ENCODE measurements around the gene SCT.
A peak's percentile ranks its signal among the peaks of the same experiment; 100 is the strongest.
"Not testable (repeated sequence)": the region's sequence is repeated elsewhere in the genome, so short reads cannot be mapped to it uniquely, and the experiment has no call there.

The SCT gene, protein sequence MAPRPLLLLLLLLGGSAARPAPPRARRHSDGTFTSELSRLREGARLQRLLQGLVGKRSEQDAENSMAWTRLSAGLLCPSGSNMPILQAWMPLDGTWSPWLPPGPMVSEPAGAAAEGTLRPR

GRCh38 chr11:626475-627307 is at the start of gene SCT:
Gene SCT (minus strand): TSS chr11:627181. CDS start chr11:627143, 38 bp downstream.
- DNase-seq = no peak

DNA sequence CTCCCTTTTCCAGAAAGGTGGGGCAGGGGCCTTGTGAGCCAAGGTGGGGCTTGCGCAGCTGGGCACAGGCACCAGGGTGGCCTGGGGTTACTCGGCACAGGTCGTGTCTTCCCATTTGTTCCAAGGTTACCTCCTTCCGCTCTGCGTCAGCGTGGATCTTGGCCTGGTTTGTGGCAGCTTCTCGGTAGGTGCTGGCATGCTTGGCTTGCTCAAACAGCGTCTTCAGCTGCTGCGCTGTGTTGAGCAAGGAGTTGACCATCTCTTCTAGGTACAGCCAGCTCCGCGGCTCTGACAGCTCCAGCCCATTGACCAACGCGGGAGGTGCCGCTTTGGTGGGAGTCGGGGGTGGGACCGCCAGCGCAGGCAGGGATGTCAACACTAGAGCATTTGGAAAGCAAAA is 47.4 kb upstream of the SCT start:
- no peak for DNase-seq

DNA sequence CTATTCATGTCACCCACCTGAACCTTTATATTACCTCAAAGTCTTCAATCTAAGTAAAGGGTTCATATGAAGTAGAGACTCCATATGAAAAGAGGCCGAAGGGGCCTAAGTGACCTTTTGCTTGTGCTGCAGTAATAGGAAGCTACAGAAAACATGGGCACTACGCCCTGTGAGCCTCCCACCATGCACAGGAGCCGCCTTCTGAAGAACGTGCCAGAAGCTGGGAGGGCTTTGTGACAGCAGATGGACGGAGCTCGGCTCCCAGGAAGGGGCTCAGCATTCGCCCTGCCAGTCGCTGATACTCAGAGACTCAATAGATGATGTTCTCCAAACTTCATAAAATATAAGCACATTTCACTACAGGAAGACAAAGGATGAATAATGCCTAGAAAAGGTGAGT is 46.9 kb upstream of the SCT start:
- DNase-seq = no peak

DNA sequence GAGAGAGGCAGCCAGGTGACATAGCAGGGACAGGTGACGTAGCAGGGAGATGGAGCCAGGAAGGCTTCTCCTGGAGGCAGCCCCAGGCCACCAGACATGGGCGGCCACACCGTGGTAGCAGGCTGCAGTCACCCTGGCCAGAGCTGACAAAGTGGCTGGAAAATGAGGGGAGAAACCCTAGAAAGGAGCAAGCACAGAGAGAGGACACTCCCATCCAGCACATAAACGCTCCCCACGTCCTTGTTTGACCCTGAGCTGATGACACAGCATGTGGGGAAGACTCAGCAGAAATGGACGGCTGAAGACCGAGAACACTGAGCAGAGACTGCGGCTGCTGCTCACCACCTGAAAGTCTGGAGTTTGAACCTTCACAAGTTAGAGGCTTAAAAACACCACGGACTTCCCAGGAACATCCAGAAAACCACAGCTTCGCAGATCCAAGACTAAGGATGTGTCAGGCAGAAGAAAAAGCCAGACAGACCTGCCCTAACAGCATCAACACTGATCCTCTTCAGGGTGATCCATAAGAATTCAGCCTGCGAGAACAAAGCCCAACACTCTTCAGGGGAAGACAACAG is 38.8 kb upstream of the SCT start:
- no peak for DNase-seq

GRCh38 chr11:665062-665703 is 38.2 kb upstream of the SCT start:
- no peak for DNase-seq

- peak; percentile 11 for DNase-seq
These were observed 35.8 kb upstream of the SCT start for GRCh38 chr11:662689-663274.

DNA sequence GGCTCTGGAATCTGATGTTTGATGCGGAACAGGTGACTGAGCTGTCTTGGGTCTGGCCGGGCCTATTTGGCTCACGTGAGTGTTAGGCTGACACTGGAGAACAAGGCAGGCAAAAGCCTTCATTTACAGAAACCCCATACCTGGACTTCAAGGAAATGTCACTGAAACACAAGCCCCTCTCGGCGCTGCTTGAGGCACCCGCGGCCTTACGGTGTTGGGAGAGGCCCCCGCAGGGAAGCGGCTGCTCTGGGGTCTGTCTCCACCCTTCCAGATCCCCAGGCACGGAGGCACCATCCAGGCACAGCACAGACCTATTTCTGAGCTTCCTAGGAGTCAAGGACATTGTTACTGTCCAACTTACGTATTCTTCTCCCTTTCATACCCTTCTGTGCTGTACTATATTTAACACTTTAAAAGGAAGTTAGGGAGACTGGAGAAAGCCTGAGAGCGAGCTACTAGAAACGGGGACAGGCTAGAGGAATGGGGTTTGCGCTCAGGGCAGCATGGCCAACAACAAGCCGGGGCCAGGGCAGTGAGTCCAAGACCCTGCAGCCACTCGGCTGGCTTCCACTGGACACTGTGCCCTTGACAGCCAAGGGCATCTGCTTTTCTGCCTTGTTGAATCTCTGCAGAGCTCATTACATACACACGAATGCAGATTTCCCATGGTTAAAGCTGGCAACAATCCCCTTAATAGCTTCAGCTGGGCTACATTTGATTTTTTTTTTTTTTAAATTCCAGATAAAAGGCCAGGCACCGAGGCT is 33.9 kb upstream of the SCT start:
- no peak for DNase-seq

DNA sequence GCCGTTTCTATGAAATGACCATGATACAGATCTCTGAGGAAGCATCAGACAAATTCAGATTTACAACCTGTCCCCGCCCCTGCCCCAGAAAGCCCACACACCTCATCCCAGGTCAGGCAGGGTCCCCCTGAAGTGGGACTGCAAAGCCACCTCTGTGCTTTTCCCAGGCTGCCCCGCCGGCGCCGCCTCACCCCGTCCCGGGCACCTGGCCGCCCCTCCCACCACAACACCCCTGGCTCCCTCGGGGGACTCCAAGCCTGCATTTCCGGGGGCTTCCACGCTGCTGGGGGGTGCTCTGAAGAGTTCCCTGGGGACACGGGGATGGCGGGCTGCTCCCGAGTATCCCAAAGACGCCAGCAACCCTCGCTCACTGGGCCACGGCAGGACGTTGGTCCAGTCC is 33.3 kb upstream of the SCT start:
- no peak for DNase-seq

GRCh38 chr11:659532-660085 is 32.6 kb upstream of the SCT start:
- DNase-seq = no peak

DNA sequence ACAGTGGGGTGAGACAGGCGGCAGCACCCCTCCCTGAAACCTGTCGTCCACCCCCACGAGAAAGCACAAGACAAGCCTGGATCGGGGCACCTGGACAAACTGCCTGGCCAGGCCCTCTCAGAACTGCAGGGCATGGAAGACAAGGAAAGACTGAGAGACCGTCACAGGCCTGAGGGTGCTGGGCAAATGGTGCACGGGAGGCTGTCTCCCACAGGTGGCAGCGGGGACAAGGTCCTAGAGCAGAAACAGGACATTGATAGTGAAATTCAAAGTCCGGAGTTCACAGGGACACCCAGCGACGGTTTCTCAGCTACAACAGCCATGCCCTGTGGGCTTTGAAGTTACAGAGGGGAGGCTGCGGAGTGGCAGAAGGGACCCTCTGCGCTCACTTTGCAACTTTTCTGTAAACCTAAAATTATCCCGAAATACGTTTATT is 30.7 kb upstream of the SCT start:
- no peak for DNase-seq

DNA sequence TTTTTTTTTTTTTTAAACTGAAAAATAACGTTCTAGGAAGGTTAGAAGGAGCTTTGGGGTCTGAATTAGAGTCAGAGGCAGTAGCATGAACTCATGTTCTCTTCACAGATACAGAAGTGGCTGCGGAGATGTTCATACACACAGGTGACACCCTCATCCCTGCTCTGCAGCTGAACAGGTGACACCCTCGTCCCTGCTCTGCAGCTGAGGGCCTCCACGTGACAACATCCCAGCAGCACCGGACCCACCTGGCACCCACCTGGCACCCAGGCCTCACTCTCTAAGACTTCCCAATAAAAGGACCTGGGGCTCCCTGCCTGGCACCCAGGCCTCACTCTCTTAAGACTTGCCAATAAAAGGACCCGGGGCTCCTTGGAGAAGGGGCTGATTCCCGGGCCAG is 29.9 kb upstream of the SCT start:
- DNase-seq = no peak

DNA sequence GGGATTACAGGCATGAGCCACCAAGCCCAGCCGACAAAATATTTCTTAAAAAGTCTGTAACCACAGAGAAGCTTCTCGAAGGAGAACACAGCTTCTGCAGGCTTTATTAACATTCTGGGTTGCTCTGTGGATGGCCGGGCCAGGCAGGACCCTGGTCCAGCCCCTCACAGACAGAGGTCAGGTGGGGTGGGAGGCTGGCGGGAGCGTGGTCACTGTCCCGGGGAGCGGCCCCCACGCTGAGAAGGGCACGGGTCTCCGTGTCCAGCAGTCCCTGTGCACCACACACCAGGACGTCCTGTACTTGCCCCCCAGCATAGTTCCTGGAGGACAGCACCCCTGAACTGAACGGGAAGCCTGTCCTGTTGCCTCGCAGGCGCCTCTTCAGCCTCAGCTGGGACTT is 29.4 kb upstream of the SCT start:
- DNase-seq = no peak

- DNase-seq = no peak
These were observed 28.2 kb upstream of the SCT start for GRCh38 chr11:655036-655726.

DNA sequence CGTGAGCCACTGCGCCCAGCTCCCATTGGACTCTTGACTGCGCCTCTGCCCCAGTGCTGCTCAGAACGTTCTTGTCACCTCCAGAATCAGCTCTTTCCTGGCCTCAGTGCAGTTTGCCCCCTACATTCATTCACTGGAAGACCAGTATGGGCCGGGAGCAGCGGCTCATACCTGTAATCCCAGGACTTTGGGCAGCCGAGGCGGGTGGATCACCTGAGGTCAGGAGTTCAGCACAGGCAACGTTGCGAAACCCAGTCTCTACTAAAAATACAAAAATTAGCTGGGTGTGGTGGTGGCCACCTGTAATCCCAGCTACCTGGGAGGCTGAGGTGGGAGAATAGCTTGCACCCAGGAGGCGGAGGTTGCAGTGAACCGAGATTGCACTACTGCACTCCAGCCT is 27.5 kb upstream of the SCT start:
- not testable (repeated sequence) for DNase-seq

- DNase-seq = no peak
These were observed 26.9 kb upstream of the SCT start for GRCh38 chr11:653837-654236.

DNA sequence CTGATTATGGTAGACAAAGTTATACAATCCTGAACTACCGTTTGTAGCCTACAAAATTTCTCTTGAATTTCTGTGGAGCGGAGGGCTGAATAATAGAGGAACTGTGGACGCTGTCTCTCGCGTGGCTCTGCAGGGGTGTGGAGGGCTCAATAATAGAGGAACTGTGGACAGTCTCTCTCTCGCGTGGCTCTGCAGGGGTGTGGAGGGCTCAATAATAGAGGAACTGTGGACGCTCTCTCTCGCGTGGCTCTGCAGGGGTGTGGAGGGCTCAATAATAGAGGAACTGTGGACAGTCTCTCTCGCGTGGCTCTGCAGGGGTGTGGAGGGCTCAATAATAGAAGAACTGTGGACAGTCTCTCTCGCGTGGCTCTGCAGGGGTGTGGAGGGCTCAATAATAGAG is 26.2 kb upstream of the SCT start:
- DNase-seq = not testable (repeated sequence)

GRCh38 chr11:650482-650881 is 23.5 kb upstream of the SCT start:
- no peak for DNase-seq

DNA sequence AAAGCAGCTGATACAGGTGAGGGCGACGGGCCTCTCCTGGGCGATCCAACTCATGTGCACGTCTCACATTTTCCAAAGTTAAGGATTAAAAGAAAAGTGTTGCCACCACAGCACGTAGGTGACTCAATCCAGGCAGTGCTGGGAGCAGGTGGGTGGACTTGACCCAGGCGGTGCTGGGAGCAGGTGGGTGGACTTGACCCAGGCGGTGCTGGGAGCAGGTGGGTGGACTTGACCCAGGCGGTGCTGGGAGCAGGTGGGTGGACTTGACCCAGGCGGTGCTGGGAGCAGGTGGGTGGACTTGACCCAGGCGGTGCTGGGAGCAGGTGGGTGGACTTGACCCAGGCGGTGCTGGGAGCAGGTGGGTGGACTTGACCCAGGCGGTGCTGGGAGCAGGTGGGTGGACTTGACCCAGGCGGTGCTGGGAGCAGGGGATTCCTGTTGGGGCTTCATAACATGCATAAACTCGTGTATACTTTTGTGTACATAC is 20.7 kb upstream of the SCT start:
- not testable (repeated sequence) for DNase-seq

- no peak for DNase-seq
These were observed 19.2 kb upstream of the SCT start for GRCh38 chr11:646214-646613.

DNA sequence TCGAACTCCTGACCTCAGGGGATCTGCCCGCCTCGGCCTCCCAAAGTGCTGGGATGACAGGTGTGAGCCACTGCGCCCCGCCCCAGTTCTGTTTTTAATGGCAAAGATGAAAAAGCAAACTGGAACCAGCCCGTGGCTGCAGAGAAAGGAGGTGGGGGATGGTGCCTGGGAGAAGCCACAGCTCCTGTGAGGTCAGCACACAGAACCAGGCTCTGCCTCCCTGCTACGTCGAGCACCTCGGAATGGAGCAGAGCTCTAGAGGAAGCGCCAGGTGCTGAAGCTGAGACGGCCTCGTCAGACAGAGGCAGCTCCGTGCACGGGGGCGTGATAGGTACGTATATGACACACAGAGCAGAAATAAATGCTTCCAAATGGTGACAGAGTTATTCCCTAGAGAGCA is 18.6 kb upstream of the SCT start:
- DNase-seq = no peak

Data from NCI-H1092 treated with DMSO at 0.1 percent for 48 hours (cell line).